ENCODE measurements around the gene SURF1. TPM values are rescaled to one million over a fixed set of nuclear protein-coding genes. Genes with fewer than 3 reads are reported as not detected.

Gene SURF1
- total RNA-seq, 1 experiment from 2014 or later = 45.6 TPM

- in situ Hi-C loops (cut with HindIII; ENCODE audit: low pct_unique_long_range_greater_than_20kb, low sequenced_read_pairs) = no loop called here
- Histone ChIP-seq H3K27ac (ENCODE audit: low read length) (no peak overlapping the region), H3K4me3 (ENCODE audit: low read depth in 2 of 2, low read length in 2 of 2) (no peak overlapping the region), H3K4me1 (ENCODE audit: control insufficient read depth, insufficient read depth, low read length) (peaks cover 18% of the 10 kb centered on the region), H3K27me3 (ENCODE audit: control insufficient read depth, insufficient read depth, low read length) (no peaks in the 10 kb centered on the region), H3K36me3 (ENCODE audit: control insufficient read depth, insufficient read depth, low read length) (peaks cover 6% of the 10 kb centered on the region; the same call in 1 of the 2 replicates), H3K9me3 (ENCODE audit: control insufficient read depth, insufficient read depth, low read depth, low read length) (no peaks in the 10 kb centered on the region)
- no peak for DNase-seq (ENCODE audit: low read depth, low spot score)
- ChIA-PET CTCF (no interaction called here), POLR2A (no interaction called here)
- TF ChIP-seq REST (IDR thresholded peaks at IDR 0.05; ENCODE audit: insufficient read depth in 1 of 2, low read depth in 2 of 2, low read length in 1 of 2) = no peak
- TF ChIP-seq TCF7L2 (IDR thresholded peaks at IDR 0.05; ENCODE audit: low read depth, low read length) = no peak
- TF ChIP-seq, protein P1, sequence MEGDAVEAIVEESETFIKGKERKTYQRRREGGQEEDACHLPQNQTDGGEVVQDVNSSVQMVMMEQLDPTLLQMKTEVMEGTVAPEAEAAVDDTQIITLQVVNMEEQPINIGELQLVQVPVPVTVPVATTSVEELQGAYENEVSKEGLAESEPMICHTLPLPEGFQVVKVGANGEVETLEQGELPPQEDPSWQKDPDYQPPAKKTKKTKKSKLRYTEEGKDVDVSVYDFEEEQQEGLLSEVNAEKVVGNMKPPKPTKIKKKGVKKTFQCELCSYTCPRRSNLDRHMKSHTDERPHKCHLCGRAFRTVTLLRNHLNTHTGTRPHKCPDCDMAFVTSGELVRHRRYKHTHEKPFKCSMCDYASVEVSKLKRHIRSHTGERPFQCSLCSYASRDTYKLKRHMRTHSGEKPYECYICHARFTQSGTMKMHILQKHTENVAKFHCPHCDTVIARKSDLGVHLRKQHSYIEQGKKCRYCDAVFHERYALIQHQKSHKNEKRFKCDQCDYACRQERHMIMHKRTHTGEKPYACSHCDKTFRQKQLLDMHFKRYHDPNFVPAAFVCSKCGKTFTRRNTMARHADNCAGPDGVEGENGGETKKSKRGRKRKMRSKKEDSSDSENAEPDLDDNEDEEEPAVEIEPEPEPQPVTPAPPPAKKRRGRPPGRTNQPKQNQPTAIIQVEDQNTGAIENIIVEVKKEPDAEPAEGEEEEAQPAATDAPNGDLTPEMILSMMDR (IDR thresholded peaks at IDR 0.05) = no peak
- TF ChIP-seq POLR2AphosphoS5 (IDR thresholded peaks at IDR 0.05; ENCODE audit: low read depth, low read length) = no peak
- no peak for TF ChIP-seq SIN3A (IDR thresholded peaks at IDR 0.05; ENCODE audit: borderline replicate concordance, insufficient read depth, low read depth, low read length)
- intact Hi-C loops (cut with micrococcal nuclease; ENCODE audit: unreplicated experiment) = no loop called here
- BruUV-seq (replicated peaks) = no TSS peak
- no peak for ATAC-seq
Measured at GRCh38 chr9:133369933-133370332, 13.6 kb upstream of the SURF1 start.

DNA sequence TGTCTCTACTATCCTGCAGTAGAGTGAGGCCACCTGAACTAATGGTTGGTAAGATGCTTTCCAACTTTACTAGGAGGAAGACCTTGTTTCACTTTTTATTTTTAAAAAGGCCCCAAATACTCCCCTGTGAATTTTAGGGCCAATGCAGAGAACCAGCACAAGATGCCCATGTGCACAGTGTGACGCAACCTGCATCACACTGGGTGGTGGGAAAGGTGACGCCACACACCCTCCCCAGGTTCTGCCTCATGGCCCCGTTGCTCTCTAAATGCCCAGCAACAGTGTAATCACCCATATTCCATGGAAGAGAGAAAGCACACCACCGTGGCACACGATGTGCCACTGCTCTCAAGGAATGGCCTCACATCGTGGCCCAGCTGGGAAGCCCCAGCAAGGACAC is 13.1 kb upstream of the SURF1 start:
- BruUV-seq (replicated peaks) = no TSS peak
- ATAC-seq (no peak), DNase-seq (ENCODE audit: low read depth, low spot score) (no peak)
- Histone ChIP-seq H3K27ac (ENCODE audit: low read length) (no peak overlapping the region), H3K4me3 (ENCODE audit: low read depth in 2 of 2, low read length in 2 of 2) (no peak overlapping the region), H3K4me1 (ENCODE audit: control insufficient read depth, insufficient read depth, low read length) (peaks cover 17% of the 10 kb centered on the region), H3K36me3 (ENCODE audit: control insufficient read depth, insufficient read depth, low read length) (peaks cover 6% of the 10 kb centered on the region; the same call in 1 of the 2 replicates), H3K9me3 (ENCODE audit: control insufficient read depth, insufficient read depth, low read depth, low read length) (no peaks in the 10 kb centered on the region), H3K27me3 (ENCODE audit: control insufficient read depth, insufficient read depth, low read length) (no peaks in the 10 kb centered on the region)
- CTCF ChIA-PET = no interaction called here
- POLR2A ChIA-PET = no interaction called here
- intact Hi-C loops (cut with micrococcal nuclease; ENCODE audit: unreplicated experiment) = no loop called here
- in situ Hi-C loops (cut with HindIII; ENCODE audit: low pct_unique_long_range_greater_than_20kb, low sequenced_read_pairs) = no loop called here
- TF ChIP-seq, protein P1 (IDR thresholded peaks at IDR 0.05) = no peak
- TF ChIP-seq POLR2AphosphoS5 (IDR thresholded peaks at IDR 0.05; ENCODE audit: low read depth, low read length) (no peak), SIN3A (IDR thresholded peaks at IDR 0.05; ENCODE audit: borderline replicate concordance, insufficient read depth, low read depth, low read length) (no peak), TCF7L2 (IDR thresholded peaks at IDR 0.05; ENCODE audit: low read depth, low read length) (no peak), REST (IDR thresholded peaks at IDR 0.05; ENCODE audit: insufficient read depth in 1 of 2, low read depth in 2 of 2, low read length in 1 of 2) (no peak)
